ENCODE results near the gene PRKCA.
"Not testable (repeated sequence)": the region's sequence is repeated elsewhere in the genome, so short reads cannot be mapped to it uniquely, and the experiment has no call there.

The PRKCA gene

DNA sequence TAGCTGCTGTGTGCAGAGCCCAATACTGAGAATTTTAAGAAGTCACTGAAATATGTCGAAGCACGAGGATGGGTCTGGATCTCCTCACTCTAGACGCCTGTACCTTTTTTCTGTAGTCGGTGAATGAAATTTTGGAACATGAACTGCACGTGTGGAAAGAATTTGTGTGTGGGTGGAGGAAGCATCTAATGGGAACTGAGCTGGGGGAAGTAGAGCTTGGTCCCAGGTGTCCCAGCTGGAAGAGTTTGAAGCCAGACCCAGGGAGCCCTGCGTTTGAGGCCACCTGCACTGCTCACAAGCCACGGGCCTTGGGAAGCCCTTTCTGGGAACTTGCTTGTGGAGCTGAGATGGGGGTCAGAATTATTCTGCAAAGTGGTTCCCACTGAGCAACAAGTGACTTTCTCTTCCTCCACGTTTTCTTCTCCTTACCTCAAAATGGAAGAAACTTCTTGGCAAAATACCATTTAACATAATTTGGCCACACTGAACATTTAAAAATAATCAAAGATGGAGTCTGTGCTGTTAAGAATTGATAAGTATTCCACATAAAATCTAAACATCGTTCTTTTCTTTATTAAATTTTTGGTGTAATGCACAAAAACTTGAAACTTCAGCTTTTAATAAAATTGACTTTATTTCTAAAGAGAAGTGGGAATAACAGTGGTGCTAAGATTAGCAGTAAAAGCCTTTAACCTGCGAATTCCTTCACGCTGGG lies 163.8 kb downstream of the PRKCA start:
- no peak for DNase-seq (ENCODE audit: low read depth)

GRCh38 chr17:66466840-66467367 lies 164.5 kb downstream of the PRKCA start:
- DNase-seq (ENCODE audit: low read depth) = no peak

GRCh38 chr17:66467766-66468165 lies 165.4 kb downstream of the PRKCA start:
- no peak for DNase-seq (ENCODE audit: low read depth)

GRCh38 chr17:66468241-66469087 lies 166.1 kb downstream of the PRKCA start:
- no peak for DNase-seq (ENCODE audit: low read depth)

- no peak for DNase-seq (ENCODE audit: low read depth)
Observed at GRCh38 chr17:66469088-66469442, 166.7 kb downstream of the PRKCA start.

DNA sequence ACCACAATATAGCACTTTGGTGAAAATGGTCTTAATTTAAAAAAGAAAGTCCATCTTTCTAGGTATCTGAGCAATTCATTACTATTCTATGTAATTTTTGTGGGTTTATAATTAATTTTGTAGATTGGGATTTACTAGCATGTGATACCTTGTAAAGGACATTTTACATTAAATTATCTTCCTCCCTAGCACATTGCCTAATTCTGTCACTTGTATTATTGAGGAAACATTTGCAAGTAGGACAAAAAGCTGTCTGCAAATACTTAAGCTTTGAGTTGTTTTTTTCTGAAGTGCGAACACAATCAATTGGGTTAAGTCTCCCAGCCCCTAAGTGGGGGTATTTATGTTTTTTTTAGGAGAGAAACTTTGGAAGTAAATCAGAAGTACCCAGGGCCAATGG lies 167.0 kb downstream of the PRKCA start:
- no peak for DNase-seq (ENCODE audit: low read depth)

- DNase-seq (ENCODE audit: low read depth) = no peak
Observed at GRCh38 chr17:66469890-66470289, 167.5 kb downstream of the PRKCA start.

DNA sequence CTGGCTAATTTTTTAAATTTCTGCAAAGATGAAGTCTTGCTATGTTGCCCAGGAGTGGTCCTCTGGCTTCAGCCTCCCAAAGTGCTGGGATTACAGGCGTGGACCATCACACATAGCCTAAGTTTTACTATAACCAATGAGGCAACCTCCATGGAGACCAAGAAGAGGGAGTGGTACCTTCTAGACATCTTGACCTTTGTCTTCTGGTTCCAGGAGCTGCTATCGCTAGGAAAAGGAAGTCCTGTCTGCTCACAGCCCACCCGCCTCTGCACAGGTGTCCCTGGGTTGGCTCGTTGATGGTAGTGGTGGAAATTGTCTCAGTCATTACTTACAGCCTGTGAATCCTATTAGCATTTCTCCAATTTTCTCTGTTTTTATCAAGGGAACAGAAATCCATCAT lies 169.7 kb downstream of the PRKCA start:
- DNase-seq (ENCODE audit: low read depth) = no peak

DNA sequence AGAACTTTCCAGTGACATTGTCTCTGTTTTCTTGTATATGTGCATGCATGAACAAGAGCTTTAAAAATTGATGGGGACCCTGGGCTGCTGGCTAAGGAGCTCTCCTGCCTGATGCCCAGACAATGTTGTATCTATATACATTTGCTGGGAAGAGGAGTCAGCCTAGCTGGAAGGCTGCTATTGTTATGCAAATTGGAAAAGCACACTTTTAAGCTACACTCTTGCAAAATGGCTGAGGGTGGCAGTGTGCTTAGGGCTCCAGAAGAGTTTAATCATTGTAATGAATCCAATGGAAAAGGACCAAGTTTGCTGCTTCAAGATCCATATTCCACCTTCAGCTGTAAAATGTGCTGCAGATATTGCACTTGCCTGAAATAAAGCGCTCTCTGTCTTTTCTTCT lies 171.8 kb downstream of the PRKCA start:
- DNase-seq (ENCODE audit: low read depth) = no peak

DNA sequence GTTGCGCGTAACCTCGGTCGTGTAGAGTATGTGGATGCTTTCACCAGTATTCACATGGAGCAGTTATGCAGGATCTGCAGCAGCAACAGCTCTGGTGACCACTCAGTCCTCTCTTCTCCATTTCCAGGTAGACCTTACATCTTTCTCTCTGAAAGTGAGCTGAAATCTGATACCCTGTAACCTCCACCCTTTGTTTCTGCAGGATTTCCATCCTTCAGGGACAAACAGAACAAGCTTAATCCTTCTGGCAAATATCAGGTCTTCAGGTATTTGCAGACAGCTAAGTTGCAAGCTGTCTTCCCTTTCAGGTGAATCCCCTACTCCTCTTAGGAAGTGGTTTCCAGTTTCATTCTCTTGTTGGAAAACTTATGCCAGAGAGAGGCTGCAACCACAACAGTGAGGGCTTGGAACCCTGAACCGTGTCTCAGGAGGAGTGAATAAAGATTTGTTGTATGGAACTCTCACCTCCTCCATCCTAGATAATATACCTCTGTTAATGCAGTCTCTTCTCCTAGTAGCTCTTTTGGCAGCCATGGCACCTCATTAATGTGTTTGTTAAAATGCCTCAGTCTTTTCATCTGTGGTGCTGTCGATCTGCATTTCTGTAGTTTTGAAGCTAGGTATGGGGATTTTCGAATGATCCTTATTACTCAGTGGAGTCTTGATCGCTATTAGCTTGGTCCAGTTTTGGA lies 172.5 kb downstream of the PRKCA start:
- no peak for DNase-seq (ENCODE audit: low read depth)

DNA sequence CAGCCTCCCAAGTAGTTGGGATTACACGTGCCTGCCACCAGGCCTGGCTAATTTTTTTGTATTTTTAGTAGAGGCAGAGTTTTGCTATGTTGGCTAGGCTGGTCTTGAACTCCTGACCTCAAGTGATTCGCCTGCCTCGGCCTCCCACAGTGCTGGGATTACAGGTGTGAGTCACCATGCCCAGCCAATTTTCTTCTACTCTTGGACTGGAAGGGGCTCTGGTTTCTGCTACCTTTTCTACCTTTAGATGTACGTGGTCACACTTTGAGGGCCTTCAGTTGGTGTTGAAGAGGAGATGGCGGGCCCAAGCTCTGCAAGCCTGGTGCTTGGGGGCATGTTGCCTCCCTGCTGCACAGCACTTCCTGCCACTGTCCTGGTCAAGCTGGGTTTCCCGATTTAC lies 173.6 kb downstream of the PRKCA start:
- DNase-seq (ENCODE audit: low read depth) = no peak

DNA sequence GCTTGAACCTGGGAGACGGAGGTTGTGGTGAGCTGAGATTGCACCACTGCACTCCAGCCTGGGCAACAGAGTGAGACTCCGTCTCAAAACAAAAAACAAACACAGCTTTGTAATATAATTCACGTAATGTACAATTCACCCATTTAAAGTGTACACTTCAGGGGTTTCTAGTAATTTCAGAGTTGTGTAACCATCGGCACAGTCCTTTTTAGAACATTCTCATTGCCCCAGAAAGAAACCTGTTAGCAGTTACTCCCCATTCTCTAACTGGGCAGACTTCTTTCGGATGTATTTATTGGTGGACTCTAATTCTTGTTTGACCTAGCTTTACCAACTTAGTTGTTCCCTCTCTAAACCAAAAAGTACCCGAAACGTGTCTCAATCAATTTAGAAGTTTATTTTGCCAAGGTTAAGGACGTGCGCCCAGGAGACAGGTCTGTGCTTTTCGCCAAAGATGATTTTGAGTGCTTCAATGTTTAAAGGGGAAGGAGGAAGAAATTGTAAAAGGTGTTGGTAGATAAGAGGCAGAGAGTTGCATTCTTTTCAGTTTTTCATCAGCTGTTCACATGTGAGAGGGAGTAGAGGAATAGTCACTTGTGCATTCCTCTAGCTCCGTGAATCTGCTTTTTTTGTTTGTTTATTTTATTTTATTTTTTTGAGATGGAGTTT lies 175.3 kb downstream of the PRKCA start:
- DNase-seq (ENCODE audit: low read depth) = no peak

- not testable (repeated sequence) for DNase-seq (ENCODE audit: low read depth)
Observed at GRCh38 chr17:66479230-66479889, 176.9 kb downstream of the PRKCA start.

DNA sequence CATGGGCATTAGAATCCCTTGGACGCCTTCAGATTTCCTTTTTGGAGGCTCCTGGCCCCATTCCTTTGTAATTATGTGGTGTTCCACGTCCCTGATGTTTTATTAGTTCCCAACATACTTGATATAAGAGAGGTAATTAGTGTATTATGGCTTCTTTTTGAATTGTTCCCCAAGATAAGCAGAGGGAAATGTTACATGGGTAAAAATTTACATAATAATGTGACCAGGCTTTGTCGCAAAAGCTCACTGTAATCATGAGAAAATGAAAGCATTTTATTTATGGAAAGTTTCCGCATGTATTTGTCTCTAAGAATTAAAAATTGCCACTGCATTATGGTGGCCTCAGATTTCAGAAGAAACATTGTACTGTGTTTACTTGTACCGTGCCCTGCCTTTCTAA lies 177.8 kb downstream of the PRKCA start:
- DNase-seq (ENCODE audit: low read depth) = no peak

DNA sequence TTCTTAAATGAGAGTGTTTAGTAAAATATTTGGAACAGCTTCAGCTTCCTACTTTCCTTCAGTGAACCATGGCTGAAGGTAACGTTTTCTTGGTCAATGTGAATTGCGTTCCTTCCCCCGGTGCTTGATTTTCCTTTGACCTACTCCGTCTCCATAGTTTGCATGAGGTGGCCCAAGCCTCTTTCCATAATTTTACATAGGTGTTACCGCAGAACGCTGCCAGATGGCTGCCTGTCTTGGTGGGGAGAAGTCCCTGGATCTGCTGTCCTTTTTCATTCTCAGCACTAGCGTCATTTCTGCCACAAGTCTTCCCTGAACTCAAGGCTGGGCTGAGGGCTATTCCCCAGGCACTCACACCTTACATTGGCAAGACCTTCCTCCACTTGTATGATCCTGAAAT lies 178.4 kb downstream of the PRKCA start:
- no peak for DNase-seq (ENCODE audit: low read depth)

DNA sequence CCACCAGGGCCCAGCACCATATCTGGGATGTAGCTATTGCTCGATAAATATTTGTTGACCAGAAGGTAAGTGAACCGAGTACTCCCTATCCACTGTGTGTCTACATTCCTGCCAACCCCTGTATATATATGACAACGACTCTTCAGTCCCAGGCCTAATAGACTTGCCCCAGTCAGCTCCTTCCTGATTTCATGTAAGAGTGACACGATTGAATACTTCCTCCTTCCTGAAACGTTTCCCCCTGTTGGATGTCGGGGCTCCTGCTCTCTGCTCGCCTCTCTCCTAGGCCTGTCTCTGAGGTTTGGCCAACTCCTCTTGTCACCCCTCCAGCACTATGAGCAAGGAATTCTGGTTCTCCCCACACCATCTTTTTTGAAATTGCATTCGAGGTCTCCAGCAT lies 178.9 kb downstream of the PRKCA start:
- no peak for DNase-seq (ENCODE audit: low read depth)

- DNase-seq (ENCODE audit: low read depth) = no peak
Observed at GRCh38 chr17:66483906-66484305, 181.5 kb downstream of the PRKCA start.

DNA sequence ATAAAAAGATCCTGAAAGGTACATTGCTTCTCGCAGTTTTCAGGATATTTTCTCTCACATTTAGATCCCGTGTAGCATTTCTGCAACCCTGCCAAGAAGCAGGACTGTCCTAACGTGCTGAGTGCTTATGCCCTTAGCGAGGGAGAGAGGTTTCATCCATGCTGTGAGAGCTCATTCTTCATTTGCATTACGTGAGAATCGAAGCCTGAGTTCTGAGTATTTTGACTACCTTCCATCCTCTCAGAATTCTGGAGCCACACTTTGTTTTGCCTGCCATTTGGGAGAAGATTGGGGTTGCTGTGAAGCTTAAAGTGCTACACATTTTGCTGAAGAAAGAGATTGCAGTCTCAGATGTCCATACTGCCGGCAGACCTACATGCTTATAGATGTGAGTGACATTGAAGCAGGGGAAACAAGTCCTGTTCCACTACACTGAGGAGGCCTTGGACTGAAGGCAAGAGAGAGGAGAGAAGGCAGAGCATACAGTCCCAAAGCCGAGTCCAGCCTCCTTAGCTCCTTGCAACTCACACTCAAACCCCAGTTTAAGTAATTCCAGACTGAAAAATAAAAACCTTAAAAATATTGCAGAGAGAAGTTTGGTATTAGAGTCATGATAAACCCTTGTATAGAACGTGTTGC lies 183.0 kb downstream of the PRKCA start:
- no peak for DNase-seq (ENCODE audit: low read depth)

- DNase-seq (ENCODE audit: low read depth) = no peak
Observed at GRCh38 chr17:66487121-66487520, 184.7 kb downstream of the PRKCA start.

- DNase-seq (ENCODE audit: low read depth) = no peak
Observed at GRCh38 chr17:66487981-66488468, 185.6 kb downstream of the PRKCA start.

GRCh38 chr17:66488864-66489263 lies 186.5 kb downstream of the PRKCA start:
- DNase-seq (ENCODE audit: low read depth) = no peak
